ENCODE data around the gene IQGAP1.

Gene IQGAP1

GRCh38 chr15:90352107-90352893 is 35.7 kb upstream of the IQGAP1 start, which contains the start of gene ZNF774:
TSS of gene ZNF774 (plus strand) at chr15:90352284. CDS start at chr15:90354661, 2,377 bp downstream.
- Histone ChIP-seq H3K9me3 (replicated peaks; ENCODE audit: low read length) (no peaks in the 10 kb centered on the region), H3K9ac (ENCODE audit: low read depth, low read length) (peak within 1 kb of the TSS; percentile 71), H3K27me3 (ENCODE audit: control insufficient read depth, insufficient read depth, low read length) (no peaks in the 10 kb centered on the region), H3K4me3 (ENCODE audit: low read length) (peak within 1 kb of the TSS; percentile 78), H3K4me1 (ENCODE audit: control insufficient read depth, insufficient read depth, low read length) (peaks cover 3% of the 10 kb centered on the region), H3K4me2 (ENCODE audit: low read length) (peak within 1 kb of the TSS; percentile 78), H3K36me3 (ENCODE audit: insufficient read depth, low read length) (no peaks in the 10 kb centered on the region)

- H3K4me3 ChIP-seq (ENCODE audit: low read length), result no peak overlapping the region
- no peaks in the 10 kb centered on the region for H3K27me3 ChIP-seq (ENCODE audit: control insufficient read depth, insufficient read depth, low read length)
- H3K9me3 ChIP-seq (replicated peaks; ENCODE audit: low read length), result no peaks in the 10 kb centered on the region
- peaks cover 3% of the 10 kb centered on the region for H3K4me1 ChIP-seq (ENCODE audit: control insufficient read depth, insufficient read depth, low read length)
- no peak overlapping the region for H3K9ac ChIP-seq (ENCODE audit: low read depth, low read length)
- H3K36me3 ChIP-seq (ENCODE audit: insufficient read depth, low read length), result no peaks in the 10 kb centered on the region
- H3K4me2 ChIP-seq (ENCODE audit: low read length), result no peak overlapping the region
These were observed 33.1 kb upstream of the IQGAP1 start for GRCh38 chr15:90354986-90355385.

- H3K4me3 ChIP-seq (ENCODE audit: low read length), result no peak overlapping the region
- H3K27me3 ChIP-seq (ENCODE audit: control insufficient read depth, insufficient read depth, low read length), result no peaks in the 10 kb centered on the region
- no peaks in the 10 kb centered on the region for H3K9me3 ChIP-seq (replicated peaks; ENCODE audit: low read length)
- H3K36me3 ChIP-seq (ENCODE audit: insufficient read depth, low read length), result no peaks in the 10 kb centered on the region
- peaks cover 18% of the 10 kb centered on the region for H3K4me1 ChIP-seq (ENCODE audit: control insufficient read depth, insufficient read depth, low read length)
- no peak overlapping the region for H3K4me2 ChIP-seq (ENCODE audit: low read length)
- no peak overlapping the region for H3K9ac ChIP-seq (ENCODE audit: low read depth, low read length)
These were observed 29.7 kb upstream of the IQGAP1 start for GRCh38 chr15:90358124-90359033.

- no peaks in the 10 kb centered on the region for H3K9me3 ChIP-seq (replicated peaks; ENCODE audit: low read length)
These were observed 27.3 kb upstream of the IQGAP1 start for GRCh38 chr15:90360746-90361145.

GRCh38 chr15:90362936-90363212 is 25.2 kb upstream of the IQGAP1 start:
- Histone ChIP-seq H3K4me1 (ENCODE audit: control insufficient read depth, insufficient read depth, low read length) (peaks cover 38% of the 10 kb centered on the region), H3K4me3 (ENCODE audit: low read length) (no peak overlapping the region), H3K9me3 (replicated peaks; ENCODE audit: low read length) (no peaks in the 10 kb centered on the region), H3K27me3 (ENCODE audit: control insufficient read depth, insufficient read depth, low read length) (no peaks in the 10 kb centered on the region), H3K9ac (ENCODE audit: low read depth, low read length) (peak overlapping the region; percentile 71), H3K4me2 (ENCODE audit: low read length) (peak overlapping the region; percentile 57), H3K36me3 (ENCODE audit: insufficient read depth, low read length) (no peaks in the 10 kb centered on the region)

More at GRCh38 chr15:90360746-90361145, 27.3 kb upstream of the IQGAP1 start:
- peaks cover 31% of the 10 kb centered on the region for H3K4me1 ChIP-seq (ENCODE audit: control insufficient read depth, insufficient read depth, low read length)
- H3K4me3 ChIP-seq (ENCODE audit: low read length), result no peak overlapping the region
- H3K9ac ChIP-seq (ENCODE audit: low read depth, low read length), result no peak overlapping the region
- no peaks in the 10 kb centered on the region for H3K27me3 ChIP-seq (ENCODE audit: control insufficient read depth, insufficient read depth, low read length)
- H3K4me2 ChIP-seq (ENCODE audit: low read length), result no peak overlapping the region
- no peaks in the 10 kb centered on the region for H3K36me3 ChIP-seq (ENCODE audit: insufficient read depth, low read length)

- Histone ChIP-seq H3K4me3 (ENCODE audit: low read length) (no peak overlapping the region), H3K27me3 (ENCODE audit: control insufficient read depth, insufficient read depth, low read length) (no peaks in the 10 kb centered on the region), H3K4me2 (ENCODE audit: low read length) (peak overlapping the region; percentile 23), H3K9me3 (replicated peaks; ENCODE audit: low read length) (no peaks in the 10 kb centered on the region), H3K9ac (ENCODE audit: low read depth, low read length) (peak overlapping the region; percentile 20), H3K36me3 (ENCODE audit: insufficient read depth, low read length) (no peaks in the 10 kb centered on the region), H3K4me1 (ENCODE audit: control insufficient read depth, insufficient read depth, low read length) (peaks cover 38% of the 10 kb centered on the region)
These were observed 23.8 kb upstream of the IQGAP1 start for GRCh38 chr15:90364251-90364650.

- Histone ChIP-seq H3K27me3 (ENCODE audit: control insufficient read depth, insufficient read depth, low read length) (no peaks in the 10 kb centered on the region), H3K4me3 (ENCODE audit: low read length) (no peak overlapping the region), H3K9ac (ENCODE audit: low read depth, low read length) (no peak overlapping the region), H3K9me3 (replicated peaks; ENCODE audit: low read length) (no peaks in the 10 kb centered on the region), H3K36me3 (ENCODE audit: insufficient read depth, low read length) (no peaks in the 10 kb centered on the region), H3K4me2 (ENCODE audit: low read length) (no peak overlapping the region), H3K4me1 (ENCODE audit: control insufficient read depth, insufficient read depth, low read length) (peaks cover 38% of the 10 kb centered on the region)
These were observed 22.5 kb upstream of the IQGAP1 start for GRCh38 chr15:90365414-90366055.

GRCh38 chr15:90367576-90367975 is 20.5 kb upstream of the IQGAP1 start:
- peaks cover 29% of the 10 kb centered on the region for H3K4me1 ChIP-seq (ENCODE audit: control insufficient read depth, insufficient read depth, low read length)
- H3K4me2 ChIP-seq (ENCODE audit: low read length), result no peak overlapping the region
- no peaks in the 10 kb centered on the region for H3K36me3 ChIP-seq (ENCODE audit: insufficient read depth, low read length)
- H3K27me3 ChIP-seq (ENCODE audit: control insufficient read depth, insufficient read depth, low read length), result no peaks in the 10 kb centered on the region
- no peak overlapping the region for H3K4me3 ChIP-seq (ENCODE audit: low read length)
- no peak overlapping the region for H3K9ac ChIP-seq (ENCODE audit: low read depth, low read length)
- H3K9me3 ChIP-seq (replicated peaks; ENCODE audit: low read length), result no peaks in the 10 kb centered on the region

GRCh38 chr15:90375071-90375470 is 13.0 kb upstream of the IQGAP1 start:
- H3K9ac ChIP-seq (ENCODE audit: low read depth, low read length), result no peak overlapping the region
- peaks cover 5% of the 10 kb centered on the region for H3K9me3 ChIP-seq (replicated peaks; ENCODE audit: low read length)
- H3K27me3 ChIP-seq (ENCODE audit: control insufficient read depth, insufficient read depth, low read length), result no peaks in the 10 kb centered on the region
- H3K36me3 ChIP-seq (ENCODE audit: insufficient read depth, low read length), result no peaks in the 10 kb centered on the region
- H3K4me3 ChIP-seq (ENCODE audit: low read length), result no peak overlapping the region
- no peak overlapping the region for H3K4me2 ChIP-seq (ENCODE audit: low read length)
- no peaks in the 10 kb centered on the region for H3K4me1 ChIP-seq (ENCODE audit: control insufficient read depth, insufficient read depth, low read length)

GRCh38 chr15:90376789-90377188 is 11.3 kb upstream of the IQGAP1 start:
- no peaks in the 10 kb centered on the region for H3K4me1 ChIP-seq (ENCODE audit: control insufficient read depth, insufficient read depth, low read length)
- peaks cover 5% of the 10 kb centered on the region for H3K9me3 ChIP-seq (replicated peaks; ENCODE audit: low read length)
- no peak overlapping the region for H3K4me3 ChIP-seq (ENCODE audit: low read length)
- H3K9ac ChIP-seq (ENCODE audit: low read depth, low read length), result no peak overlapping the region
- no peak overlapping the region for H3K4me2 ChIP-seq (ENCODE audit: low read length)
- H3K36me3 ChIP-seq (ENCODE audit: insufficient read depth, low read length), result no peaks in the 10 kb centered on the region
- H3K27me3 ChIP-seq (ENCODE audit: control insufficient read depth, insufficient read depth, low read length), result no peaks in the 10 kb centered on the region

- Histone ChIP-seq H3K4me2 (ENCODE audit: low read length) (no peak overlapping the region), H3K9ac (ENCODE audit: low read depth, low read length) (no peak overlapping the region), H3K4me3 (ENCODE audit: low read length) (no peak overlapping the region), H3K9me3 (replicated peaks; ENCODE audit: low read length) (peaks cover 5% of the 10 kb centered on the region), H3K4me1 (ENCODE audit: control insufficient read depth, insufficient read depth, low read length) (no peaks in the 10 kb centered on the region), H3K27me3 (ENCODE audit: control insufficient read depth, insufficient read depth, low read length) (no peaks in the 10 kb centered on the region), H3K36me3 (ENCODE audit: insufficient read depth, low read length) (no peaks in the 10 kb centered on the region)
These were observed 8.8 kb upstream of the IQGAP1 start for GRCh38 chr15:90379263-90379662.
